ENCODE data around the gene MBOAT1.
"Not testable (repeated sequence)": the region's sequence is repeated elsewhere in the genome, so short reads cannot be mapped to it uniquely, and the experiment has no call there.

Gene MBOAT1

GRCh38 chr6:20170455-20171148 is 41.7 kb downstream of the MBOAT1 start:
- DNase-seq (ENCODE audit: low read depth): no peak

GRCh38 chr6:20169786-20170185 is 42.5 kb downstream of the MBOAT1 start:
- no peak for DNase-seq (ENCODE audit: low read depth)

GRCh38 chr6:20169119-20169557 is 43.1 kb downstream of the MBOAT1 start:
- no peak for DNase-seq (ENCODE audit: low read depth)

- DNase-seq (ENCODE audit: low read depth): no peak
Measured at GRCh38 chr6:20168690-20169089, 43.6 kb downstream of the MBOAT1 start.

- no peak for DNase-seq (ENCODE audit: low read depth)
Measured at GRCh38 chr6:20167601-20168000, 44.7 kb downstream of the MBOAT1 start.

- DNase-seq (ENCODE audit: low read depth): no peak
Measured at GRCh38 chr6:20166210-20166609, 46.1 kb downstream of the MBOAT1 start.

- no peak for DNase-seq (ENCODE audit: low read depth)
Measured at GRCh38 chr6:20162515-20162914, 49.8 kb downstream of the MBOAT1 start.

- DNase-seq (ENCODE audit: low read depth): no peak
Measured at GRCh38 chr6:20160541-20161283, 51.6 kb downstream of the MBOAT1 start.

GRCh38 chr6:20159781-20160540 is 52.3 kb downstream of the MBOAT1 start:
- no peak for DNase-seq (ENCODE audit: low read depth)

GRCh38 chr6:20159098-20159497 is 53.2 kb downstream of the MBOAT1 start:
- DNase-seq (ENCODE audit: low read depth): no peak

GRCh38 chr6:20158676-20159075 is 53.6 kb downstream of the MBOAT1 start:
- no peak for DNase-seq (ENCODE audit: low read depth)

- DNase-seq (ENCODE audit: low read depth): no peak
Measured at GRCh38 chr6:20156824-20157223, 55.4 kb downstream of the MBOAT1 start.

- DNase-seq (ENCODE audit: low read depth): no peak
Measured at GRCh38 chr6:20154753-20155152, 57.5 kb downstream of the MBOAT1 start.

GRCh38 chr6:20153194-20153593 is 59.1 kb downstream of the MBOAT1 start:
- DNase-seq (ENCODE audit: low read depth): no peak

GRCh38 chr6:20148433-20148832 is 63.8 kb downstream of the MBOAT1 start:
- no peak for DNase-seq (ENCODE audit: low read depth)

GRCh38 chr6:20147469-20147868 is 64.8 kb downstream of the MBOAT1 start:
- DNase-seq (ENCODE audit: low read depth): no peak

GRCh38 chr6:20146831-20147230 is 65.4 kb downstream of the MBOAT1 start:
- DNase-seq (ENCODE audit: low read depth): not testable (repeated sequence)

GRCh38 chr6:20146291-20146690 is 66.0 kb downstream of the MBOAT1 start:
- DNase-seq (ENCODE audit: low read depth): no peak

GRCh38 chr6:20142866-20143265 is 69.4 kb downstream of the MBOAT1 start:
- no peak for DNase-seq (ENCODE audit: low read depth)

GRCh38 chr6:20141931-20142330 is 70.3 kb downstream of the MBOAT1 start:
- DNase-seq (ENCODE audit: low read depth): no peak

GRCh38 chr6:20139127-20139963 is 72.9 kb downstream of the MBOAT1 start:
- not testable (repeated sequence) for DNase-seq (ENCODE audit: low read depth)

GRCh38 chr6:20137837-20138236 is 74.4 kb downstream of the MBOAT1 start:
- DNase-seq (ENCODE audit: low read depth): no peak

Data from non-pigmented ciliary epithelial cell (primary cell).